Measurements from ENCODE around the gene CLDN7. TPM values are rescaled to one million over a fixed set of nuclear protein-coding genes. Genes with fewer than 3 reads are reported as not detected.
A peak's percentile ranks its signal among the peaks of the same experiment; 100 is the strongest.

Gene CLDN7, protein sequence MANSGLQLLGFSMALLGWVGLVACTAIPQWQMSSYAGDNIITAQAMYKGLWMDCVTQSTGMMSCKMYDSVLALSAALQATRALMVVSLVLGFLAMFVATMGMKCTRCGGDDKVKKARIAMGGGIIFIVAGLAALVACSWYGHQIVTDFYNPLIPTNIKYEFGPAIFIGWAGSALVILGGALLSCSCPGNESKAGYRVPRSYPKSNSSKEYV
- total RNA-seq: 1 to 10 TPM in 1 of 2 donors, under 1 TPM in 1; 0.52 to 1.0 TPM

DNA sequence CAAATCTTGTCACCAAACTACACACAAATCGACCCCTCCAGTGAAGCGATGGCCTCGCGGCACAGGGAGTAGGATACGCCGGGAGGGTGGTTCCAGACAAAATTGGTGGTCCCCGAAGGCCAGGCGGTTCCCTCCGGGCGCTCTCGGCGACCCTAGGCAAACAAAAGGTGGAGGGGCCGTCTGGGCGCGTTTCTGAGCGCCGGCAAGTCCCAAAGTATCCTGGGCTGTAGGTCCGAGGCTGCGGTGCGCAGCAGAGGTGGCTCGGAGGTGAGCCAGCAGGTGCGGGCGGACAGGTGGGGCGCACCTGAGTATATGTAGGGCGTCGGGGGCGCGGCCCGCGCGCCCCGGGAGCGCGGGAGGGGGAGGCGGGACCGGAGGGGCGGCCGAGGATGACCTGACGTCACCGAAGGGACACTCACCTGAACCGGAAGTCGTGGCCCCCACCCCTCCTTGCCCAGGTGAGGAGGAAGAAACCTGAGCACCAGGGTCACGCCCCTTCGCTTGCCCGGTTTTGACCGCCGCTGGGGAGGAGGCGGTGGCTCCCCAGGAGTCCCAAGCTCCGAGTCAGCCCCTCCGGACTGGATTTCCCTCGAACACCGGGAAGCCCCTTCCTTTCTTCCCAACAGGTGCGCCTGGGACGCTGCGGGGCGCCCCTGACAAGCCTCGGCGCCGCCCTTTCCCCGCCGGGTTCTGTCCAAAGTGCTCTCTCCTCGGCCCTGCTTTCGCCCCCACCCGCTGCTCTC is at the start of gene CLDN7:
Gene CLDN7, minus strand, starts transcription at position 287 of the 743 bp plus-strand sequence. CDS start 435 bp downstream, outside the sequence.
- H3K27ac Mint-ChIP-seq: no peak within 1 kb of the TSS
- peaks cover 10% of the 10 kb centered on the region for H3K4me1 Mint-ChIP-seq
- ATAC-seq (replicated peaks): no peak
- H3K9me3 Mint-ChIP-seq: no peaks in the 10 kb centered on the region
- H3K36me3 Mint-ChIP-seq (ENCODE audit: low read depth): peaks cover 29% of the 10 kb centered on the region
- peaks cover 17% of the 10 kb centered on the region for H3K27me3 Mint-ChIP-seq
- peak within 1 kb of the TSS; percentile 77 for H3K4me3 Mint-ChIP-seq

DNA sequence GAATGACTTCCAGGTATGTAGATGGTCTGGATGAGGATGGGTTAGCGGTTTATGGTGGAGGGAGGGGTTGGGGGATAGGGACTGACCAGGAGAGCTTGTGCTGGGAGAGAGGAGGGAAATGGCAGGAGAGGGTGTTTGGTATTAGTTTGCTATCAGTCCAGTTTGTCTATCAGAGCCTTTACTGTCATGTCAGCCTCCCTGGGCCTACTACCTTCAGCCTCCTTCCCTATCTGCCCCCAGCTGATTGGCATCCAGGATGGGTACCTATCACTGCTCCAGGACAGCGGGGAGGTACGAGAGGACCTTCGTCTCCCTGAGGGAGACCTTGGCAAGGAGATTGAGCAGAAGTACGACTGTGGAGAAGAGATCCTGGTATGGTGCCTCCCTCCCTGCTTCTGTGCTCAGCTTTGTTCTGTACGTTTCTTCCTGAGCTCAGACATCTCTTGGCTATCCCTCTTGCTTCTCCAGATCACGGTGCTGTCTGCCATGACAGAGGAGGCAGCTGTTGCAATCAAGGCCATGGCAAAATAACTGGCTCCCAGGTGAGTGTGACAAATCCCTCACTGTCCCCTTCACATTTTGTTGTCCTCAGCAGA is 48.9 kb upstream of the CLDN7 start:
- no peaks in the 10 kb centered on the region for H3K27me3 Mint-ChIP-seq
- H3K4me1 Mint-ChIP-seq: peaks cover 44% of the 10 kb centered on the region
- ATAC-seq (replicated peaks): no peak
- H3K9me3 Mint-ChIP-seq: no peaks in the 10 kb centered on the region
- peak overlapping the region; percentile 97 for H3K27ac Mint-ChIP-seq
- H3K4me3 Mint-ChIP-seq: peak overlapping the region; percentile 95
- H3K36me3 Mint-ChIP-seq (ENCODE audit: low read depth): peaks cover 87% of the 10 kb centered on the region

DNA sequence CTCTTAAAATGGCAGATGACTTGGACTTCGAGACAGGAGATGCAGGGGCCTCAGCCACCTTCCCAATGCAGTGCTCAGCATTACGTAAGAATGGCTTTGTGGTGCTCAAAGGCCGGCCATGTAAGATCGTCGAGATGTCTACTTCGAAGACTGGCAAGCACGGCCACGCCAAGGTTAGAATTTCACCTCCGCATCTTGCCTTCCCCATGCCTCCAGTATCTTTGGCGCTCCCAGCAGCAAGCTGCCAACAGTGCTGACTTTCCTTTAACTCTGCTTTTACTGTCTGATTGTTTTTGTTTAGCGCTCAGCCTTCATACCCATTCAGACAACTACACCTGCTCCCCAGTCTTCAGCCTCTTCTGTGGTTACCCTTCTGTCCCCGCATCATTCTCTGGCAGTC is 47.4 kb upstream of the CLDN7 start:
- Mint-ChIP-seq H3K9me3 (no peaks in the 10 kb centered on the region), H3K4me3 (peak overlapping the region; percentile 95), H3K27ac (peak overlapping the region; percentile 97), H3K36me3 (ENCODE audit: low read depth) (peaks cover 75% of the 10 kb centered on the region), H3K27me3 (no peaks in the 10 kb centered on the region), H3K4me1 (peaks cover 44% of the 10 kb centered on the region)
- no peak for ATAC-seq (replicated peaks)

DNA sequence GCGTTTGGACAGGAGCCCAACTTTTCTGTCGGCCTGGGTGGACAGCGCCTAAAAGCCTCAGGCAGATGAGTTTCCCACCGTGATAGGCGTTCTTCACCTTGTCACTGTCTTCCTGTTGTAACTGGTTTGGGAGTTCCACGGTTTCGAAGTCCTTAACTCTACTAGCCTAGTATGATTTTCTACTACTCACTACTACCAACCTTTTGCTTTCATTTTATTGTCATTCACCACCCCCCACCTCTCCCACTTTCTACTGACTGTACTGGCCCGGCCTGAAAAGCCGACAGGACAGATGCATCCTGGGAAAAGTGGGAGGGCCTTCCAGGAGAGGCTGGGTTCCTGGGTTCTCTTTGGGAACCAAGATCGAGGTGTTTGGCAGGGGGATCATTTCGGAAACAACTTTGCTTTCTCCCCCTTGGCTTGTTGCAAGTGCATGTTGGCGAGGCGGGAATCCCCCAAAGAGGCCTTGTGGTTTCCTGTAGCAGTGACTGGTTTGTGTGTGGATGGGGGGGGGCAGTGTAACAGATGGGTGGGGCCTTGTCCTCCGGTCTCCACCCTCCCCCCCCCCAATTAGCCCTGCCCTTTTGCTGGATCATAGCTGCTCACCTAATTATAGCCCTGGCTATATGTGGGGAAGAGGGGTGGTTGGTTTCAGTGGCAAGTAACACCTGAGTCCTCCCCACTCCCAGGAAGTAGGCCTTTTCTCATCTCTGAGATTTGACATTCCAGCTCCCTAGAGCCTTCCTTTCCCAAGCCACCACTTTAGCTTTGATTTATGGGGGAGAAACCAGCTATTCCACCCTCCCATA is 46.6 kb upstream of the CLDN7 start:
- peak overlapping the region; percentile 97 for H3K27ac Mint-ChIP-seq
- H3K4me1 Mint-ChIP-seq: peaks cover 39% of the 10 kb centered on the region
- no peaks in the 10 kb centered on the region for H3K27me3 Mint-ChIP-seq
- peak overlapping the region; percentile 95 for H3K4me3 Mint-ChIP-seq
- peak; percentile 55 for ATAC-seq (replicated peaks)
- peaks cover 67% of the 10 kb centered on the region for H3K36me3 Mint-ChIP-seq (ENCODE audit: low read depth)
- H3K9me3 Mint-ChIP-seq: no peaks in the 10 kb centered on the region

DNA sequence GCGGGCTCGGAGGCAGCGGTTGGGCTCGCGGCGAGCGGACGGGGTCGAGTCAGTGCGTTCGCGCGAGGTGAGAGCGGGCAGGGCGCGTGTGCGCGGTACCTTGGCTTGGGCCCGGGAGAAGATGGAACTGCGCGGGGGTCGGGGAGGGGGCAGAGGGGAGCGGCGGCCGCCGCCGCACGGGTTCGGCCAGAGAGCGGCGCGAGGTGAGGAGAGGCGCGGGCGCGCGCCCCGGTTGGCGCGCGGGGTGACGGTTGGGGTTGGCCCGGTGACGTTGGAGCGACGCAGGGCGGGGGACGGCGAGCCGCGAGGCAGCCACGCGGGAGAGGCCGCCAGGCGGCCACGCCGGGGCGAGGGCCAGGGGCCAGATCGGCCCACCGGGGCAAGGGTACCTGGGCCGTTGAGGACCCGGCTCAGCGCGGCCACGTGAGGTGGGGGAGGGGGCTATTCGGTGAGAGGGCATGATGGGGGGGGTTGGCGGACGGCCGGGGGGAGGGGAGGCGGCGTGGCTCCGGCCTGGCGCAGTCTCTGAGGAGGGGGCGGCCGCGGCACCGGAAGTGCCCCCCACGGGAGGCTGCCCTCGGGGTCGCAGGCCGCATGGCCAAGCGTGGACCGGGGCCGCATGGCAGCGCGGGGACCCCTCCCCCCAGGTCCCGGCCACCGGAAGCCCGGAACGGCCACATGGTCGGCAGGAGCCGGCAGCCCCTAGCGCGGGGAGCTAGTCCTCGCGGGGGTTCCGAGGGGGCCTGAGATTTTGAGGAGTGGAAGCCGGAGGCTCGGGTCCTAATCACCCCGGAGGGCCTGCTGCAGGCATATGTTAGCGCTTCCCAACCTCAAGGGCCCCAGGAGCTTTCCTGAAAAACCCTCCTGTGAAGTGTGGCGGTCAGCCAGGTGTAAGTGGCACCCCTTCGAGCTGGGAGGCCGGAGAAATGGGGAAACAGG is 45.7 kb upstream of the CLDN7 start:
- peak overlapping the region; percentile 95 for H3K4me3 Mint-ChIP-seq
- H3K36me3 Mint-ChIP-seq (ENCODE audit: low read depth): peaks cover 59% of the 10 kb centered on the region
- peaks cover 38% of the 10 kb centered on the region for H3K4me1 Mint-ChIP-seq
- H3K27ac Mint-ChIP-seq: peak overlapping the region; percentile 97
- no peaks in the 10 kb centered on the region for H3K9me3 Mint-ChIP-seq
- ATAC-seq (replicated peaks): peak; percentile 4
- no peaks in the 10 kb centered on the region for H3K27me3 Mint-ChIP-seq

DNA sequence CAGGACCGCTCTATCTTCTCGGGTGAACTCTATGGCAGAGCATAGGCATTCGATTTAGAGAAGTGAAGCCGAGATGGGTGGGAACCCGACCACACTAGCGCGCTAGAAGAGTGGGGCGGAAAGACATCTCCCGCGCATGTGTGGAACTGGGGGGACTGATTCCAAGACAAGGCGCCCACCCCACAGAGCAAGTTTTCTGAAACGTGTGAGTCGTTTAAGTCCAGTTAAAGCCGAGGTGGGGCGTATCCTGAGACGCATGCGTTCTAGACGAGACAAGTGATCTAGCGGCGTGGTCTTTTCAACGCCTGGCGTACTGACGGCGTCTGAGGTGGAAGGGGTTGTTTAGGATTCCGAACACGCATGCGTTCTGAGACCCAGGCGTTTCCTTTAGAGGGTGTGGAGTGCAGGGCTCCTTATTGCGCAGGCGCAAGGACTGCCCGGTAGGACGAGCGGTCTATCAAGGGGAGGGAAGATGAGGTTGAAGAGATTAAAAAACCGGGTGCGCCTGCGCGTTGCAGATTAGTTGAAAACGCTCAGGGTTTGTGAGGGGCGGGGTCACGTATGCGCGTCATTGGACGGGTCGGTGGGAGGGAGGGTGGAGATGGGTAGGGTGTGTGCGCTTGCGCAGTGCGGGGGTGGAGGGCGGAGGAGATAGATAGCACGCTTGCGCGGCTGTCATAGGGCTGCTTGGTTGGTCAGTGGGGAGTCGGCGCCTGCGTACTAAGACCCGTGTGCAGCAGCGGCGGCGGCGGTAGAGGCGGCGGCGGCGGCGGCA is 44.8 kb upstream of the CLDN7 start, which contains the start of gene EIF5A:
Gene EIF5A, plus strand, starts transcription at position 718 of the 775 bp plus-strand sequence. CDS start 2,008 bp downstream, outside the sequence.
- Mint-ChIP-seq H3K27ac (peak within 1 kb of the TSS; percentile 97), H3K4me1 (peaks cover 31% of the 10 kb centered on the region), H3K27me3 (no peaks in the 10 kb centered on the region), H3K36me3 (ENCODE audit: low read depth) (peaks cover 50% of the 10 kb centered on the region), H3K9me3 (no peaks in the 10 kb centered on the region), H3K4me3 (peak within 1 kb of the TSS; percentile 95)
- peak; percentile 79 for ATAC-seq (replicated peaks)

DNA sequence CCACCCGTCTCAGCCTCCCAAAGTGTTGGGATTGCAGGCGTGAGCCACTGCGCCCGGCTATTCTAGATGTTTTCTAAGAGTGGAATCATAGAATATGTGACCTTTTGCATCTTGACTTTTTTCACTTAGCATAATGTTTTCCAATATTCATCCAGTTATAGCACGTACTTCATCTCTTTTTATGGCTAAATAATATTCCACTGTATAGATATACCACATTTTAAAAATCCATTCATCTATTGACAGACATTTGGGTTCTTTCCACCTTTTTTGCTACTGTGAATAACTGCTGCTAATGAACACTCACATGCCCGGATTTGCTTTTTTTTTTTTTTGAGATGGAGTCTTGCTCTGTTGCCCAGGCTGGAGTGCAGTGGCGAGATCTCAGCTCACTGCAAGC is 41.9 kb upstream of the CLDN7 start:
- Mint-ChIP-seq H3K27me3 (no peaks in the 10 kb centered on the region), H3K4me1 (peaks cover 6% of the 10 kb centered on the region), H3K36me3 (ENCODE audit: low read depth) (peaks cover 21% of the 10 kb centered on the region), H3K4me3 (no peak overlapping the region), H3K27ac (no peak overlapping the region), H3K9me3 (no peaks in the 10 kb centered on the region)
- ATAC-seq (replicated peaks): no peak

DNA sequence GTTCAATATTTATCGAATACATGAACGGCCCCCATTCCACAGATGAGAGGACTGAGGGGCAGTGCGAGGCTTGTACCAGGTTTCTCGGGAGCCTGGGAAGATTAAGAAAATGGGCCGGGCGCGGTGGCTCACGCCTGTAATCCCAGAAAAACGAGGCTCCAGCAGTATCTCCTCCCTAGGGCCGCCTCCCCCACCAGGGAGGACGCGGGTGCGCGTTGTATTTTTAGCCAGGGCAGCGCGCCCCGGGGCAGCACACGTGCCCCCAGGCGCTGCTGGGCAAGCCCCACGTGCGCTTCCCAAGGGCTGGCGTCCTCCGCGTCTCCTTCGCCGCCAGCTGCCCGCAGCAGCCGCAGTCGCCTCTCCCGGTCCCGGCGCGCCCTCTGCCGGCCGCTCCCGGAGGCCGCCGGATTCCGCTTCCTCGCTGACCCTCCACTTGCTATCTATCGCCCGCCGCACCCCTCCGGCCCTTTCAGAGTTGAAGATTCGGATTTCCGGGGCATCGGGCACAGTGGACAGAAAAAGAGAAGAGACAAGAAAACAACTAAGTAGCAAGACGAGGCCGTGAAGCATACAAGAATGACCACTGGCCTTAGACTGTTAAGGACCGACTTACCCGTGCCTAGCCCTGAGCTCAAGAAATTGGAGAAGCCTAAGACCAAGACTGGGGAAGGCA is 34.0 kb upstream of the CLDN7 start:
- ATAC-seq (replicated peaks): peak; percentile 76
- no peaks in the 10 kb centered on the region for H3K36me3 Mint-ChIP-seq (ENCODE audit: low read depth)
- H3K4me1 Mint-ChIP-seq: peaks cover 5% of the 10 kb centered on the region
- no peak overlapping the region for H3K27ac Mint-ChIP-seq
- H3K4me3 Mint-ChIP-seq: peak overlapping the region; percentile 80
- peaks cover 16% of the 10 kb centered on the region for H3K27me3 Mint-ChIP-seq
- H3K9me3 Mint-ChIP-seq: no peaks in the 10 kb centered on the region

DNA sequence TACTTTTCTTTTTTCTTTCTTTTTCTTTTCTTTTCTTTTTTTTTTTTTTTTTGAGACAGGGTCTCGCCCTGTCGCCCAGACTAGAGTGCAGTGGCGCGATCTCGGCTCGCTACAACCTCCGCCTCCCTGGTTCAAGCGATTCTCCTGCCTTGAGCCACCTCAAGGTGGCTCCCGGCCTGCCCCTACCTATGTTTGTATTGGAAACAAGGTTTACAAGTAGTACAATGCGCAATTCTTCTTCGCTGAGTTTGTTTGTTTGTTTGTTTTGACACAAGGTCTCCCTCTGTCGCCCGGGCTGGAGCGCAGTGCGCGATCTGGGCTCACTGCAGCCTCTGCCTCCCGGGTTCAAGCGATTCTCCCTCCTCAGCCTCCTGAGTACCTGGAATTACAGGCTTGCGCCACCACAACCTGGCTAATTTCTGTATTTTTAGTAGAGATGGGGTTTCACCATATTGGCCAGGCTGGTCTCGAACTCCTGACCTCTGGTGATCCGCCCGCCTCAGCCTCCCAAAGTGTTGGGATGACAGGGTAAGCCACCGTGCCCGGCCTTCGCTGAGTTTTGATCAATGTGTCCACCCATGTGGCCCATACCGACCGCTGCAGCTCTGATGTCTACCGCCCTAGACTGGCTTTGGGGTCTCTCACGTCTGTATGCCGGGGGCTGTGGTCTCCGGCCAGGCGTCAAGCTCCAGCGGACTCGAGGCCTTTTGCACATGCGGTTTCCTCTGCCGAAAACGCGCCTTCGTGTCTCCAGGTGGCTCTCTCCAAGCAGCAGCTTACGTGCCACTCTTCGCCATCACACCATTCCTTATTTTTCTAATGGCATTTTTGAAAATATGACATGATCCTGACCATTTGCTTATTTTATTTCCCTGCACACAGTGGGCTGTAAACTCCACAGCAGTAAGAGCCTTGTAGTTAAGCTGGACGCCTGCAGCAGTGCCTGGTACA is 33.2 kb upstream of the CLDN7 start:
- Mint-ChIP-seq H3K27ac (no peak overlapping the region), H3K4me3 (peak overlapping the region; percentile 80), H3K9me3 (no peaks in the 10 kb centered on the region), H3K27me3 (peaks cover 16% of the 10 kb centered on the region), H3K4me1 (peaks cover 5% of the 10 kb centered on the region), H3K36me3 (ENCODE audit: low read depth) (no peaks in the 10 kb centered on the region)
- no peak for ATAC-seq (replicated peaks)

DNA sequence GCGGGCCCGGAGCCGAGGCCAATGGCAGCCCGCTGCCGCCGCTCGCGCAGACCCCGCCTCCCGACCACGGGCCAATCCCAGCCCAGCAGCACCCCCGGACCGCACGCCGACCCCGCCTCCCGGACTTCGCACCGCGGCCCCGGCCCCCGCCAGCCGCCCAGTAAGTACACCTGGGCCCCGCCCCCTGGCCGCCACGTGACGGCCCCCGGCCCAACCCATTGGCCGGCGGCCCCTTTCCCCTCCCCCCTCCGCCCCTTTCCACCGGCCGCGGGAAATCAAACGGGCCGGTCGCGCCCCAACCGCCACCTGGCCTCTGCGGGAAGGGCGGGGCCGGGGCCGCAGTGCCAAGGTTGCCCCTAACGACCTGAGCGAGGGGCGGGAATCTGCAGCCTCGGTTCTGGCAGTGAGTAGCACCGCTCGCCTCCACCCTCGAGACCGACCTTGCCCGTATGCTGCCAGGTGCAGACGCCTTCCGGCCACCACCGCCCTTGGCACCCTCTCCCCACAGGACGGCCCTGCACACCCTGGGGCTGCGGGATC is 32.4 kb upstream of the CLDN7 start, which contains the start of gene YBX2:
Gene YBX2, minus strand, starts transcription at position 26 of the 540 bp plus-strand sequence. CDS start 139 bp downstream, outside the sequence.
- Mint-ChIP-seq H3K27me3 (peaks cover 16% of the 10 kb centered on the region), H3K4me1 (peaks cover 5% of the 10 kb centered on the region), H3K36me3 (ENCODE audit: low read depth) (no peaks in the 10 kb centered on the region), H3K4me3 (peak within 1 kb of the TSS; percentile 80), H3K9me3 (no peaks in the 10 kb centered on the region), H3K27ac (no peak within 1 kb of the TSS)
- peak; percentile 77 for ATAC-seq (replicated peaks)

DNA sequence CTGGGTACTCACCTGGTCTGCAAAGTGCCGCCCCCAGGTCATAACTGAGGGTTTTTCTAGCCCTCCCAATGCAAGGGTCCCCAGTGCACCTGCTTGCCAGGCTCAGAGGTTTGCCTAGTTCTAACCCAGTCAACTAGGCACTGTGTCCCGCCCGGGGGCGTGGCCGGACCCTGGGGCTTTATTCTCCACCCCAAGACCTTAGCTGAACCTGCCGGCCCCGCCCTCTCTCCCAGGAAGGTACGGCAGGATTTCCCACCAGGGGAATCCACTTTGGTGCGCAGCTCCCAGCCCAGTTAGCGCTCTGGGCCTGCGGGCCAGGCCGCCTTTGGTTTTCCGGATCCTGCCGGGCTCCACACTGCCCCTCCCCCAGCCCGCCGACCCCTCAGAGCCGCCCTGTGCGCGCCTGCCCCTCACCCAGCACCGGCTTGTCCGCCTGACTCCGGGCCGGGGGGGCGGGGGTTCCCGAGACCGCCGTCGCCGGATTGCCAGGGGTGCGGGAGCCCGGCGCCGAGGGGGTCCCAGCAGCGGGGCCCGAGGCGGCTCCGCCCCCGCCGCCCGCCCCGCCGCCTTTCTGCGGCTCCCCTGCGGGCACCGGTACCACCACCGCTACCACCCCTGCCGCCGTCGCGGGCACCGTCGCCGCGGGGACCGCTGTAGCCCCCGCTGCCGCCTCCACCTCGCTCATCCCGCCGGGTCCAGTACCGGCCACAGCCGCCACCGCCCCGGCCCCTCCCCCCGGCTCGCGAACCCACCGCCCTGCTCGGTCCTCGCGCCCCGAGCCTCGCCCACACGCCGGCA is 31.7 kb upstream of the CLDN7 start:
- Mint-ChIP-seq H3K27me3 (peaks cover 16% of the 10 kb centered on the region), H3K27ac (no peak overlapping the region), H3K4me3 (peak overlapping the region; percentile 41), H3K9me3 (no peaks in the 10 kb centered on the region), H3K36me3 (ENCODE audit: low read depth) (no peaks in the 10 kb centered on the region), H3K4me1 (peaks cover 5% of the 10 kb centered on the region)
- ATAC-seq (replicated peaks): no peak

Data from activated T-helper 17 cell treated with anti-CD3 and anti-CD28 coated beads, Interleukin-2, amount 50 U/mL, for 72 hours (primary cell).